H1 (cell line): ENCODE data around the gene RING1. TPM values are rescaled to one million over a fixed set of nuclear protein-coding genes. Genes with fewer than 3 reads are reported as not detected.

Experiments
- ASH2L ChIP-seq: fragments of 200-600, 300-600 bp; sonication (generic); IDR thresholded peaks from one replicate; pipeline ENCODE4 v1.7.1; 2017; ENCODE audit warnings: low read length
- BCL11A ChIP-seq, 2 experiments: IDR thresholded peaks; one replicate each; pipeline ENCODE4 v1.6.1; 2011; ENCODE audit warnings: low read depth in 2 of 2, low read length in 2 of 2, mild to moderate bottlenecking in 2 of 2
- CBX5 ChIP-seq: fragments of 300-800, 300-1000 bp; sonication (generic); IDR thresholded peaks from 2 replicates; pipeline ENCODE4 v1.7.1; 2016; ENCODE audit warnings: antibody characterized with exemption, low read length, low read depth
- CHD1 ChIP-seq: IDR thresholded peaks from 2 replicates; pipeline ENCODE4 v1.6.1; 2012; ENCODE audit warnings: low read depth, low read length, improper control_type of control experiment
- EGR1 ChIP-seq: IDR thresholded peaks from 2 replicates; pipeline ENCODE4 v1.6.1; 2011; ENCODE audit warnings: low read depth, low read length, borderline replicate concordance
- EZH2 ChIP-seq: fragments of 200-600 bp; sonication (generic); IDR thresholded peaks from 2 replicates; pipeline ENCODE4 v1.7.1; 2012; ENCODE audit warnings: low read depth, mild to moderate bottlenecking, moderate library complexity, low read length, inconsistent platforms; ENCODE audit not compliant: severe bottlenecking
- FOSL1 ChIP-seq: IDR thresholded peaks from 2 replicates; pipeline ENCODE4 v1.6.1; 2011; ENCODE audit warnings: mild to moderate bottlenecking, low read depth, low read length, moderate library complexity; ENCODE audit not compliant: insufficient read depth
- GTF2F1 ChIP-seq: IDR thresholded peaks from 2 replicates; pipeline ENCODE4 v1.6.1; 2012; ENCODE audit warnings: low read depth, low read length, improper control_type of control experiment, borderline replicate concordance
- HDAC2 ChIP-seq, 2 experiments: fragments of 300-600 bp in 1 of 2; sonication (generic) in 1 of 2; IDR thresholded peaks; 2 replicates each; pipeline ENCODE4 v1.6.1; 2011 to 2012; ENCODE audit warnings: low read depth in 2 of 2, low read length in 2 of 2, mild to moderate bottlenecking in 2 of 2, moderate library complexity in 2 of 2, borderline replicate concordance in 1 of 2, inconsistent platforms in 1 of 2
- HDAC6 ChIP-seq: IDR thresholded peaks from one replicate; pipeline ENCODE4 v1.7.1; 2012; ENCODE audit warnings: low read depth, mild to moderate bottlenecking, inconsistent platforms, low read length, moderate library complexity
- JUND ChIP-seq: IDR thresholded peaks from 2 replicates; pipeline ENCODE4 v1.6.1; 2011; ENCODE audit warnings: mild to moderate bottlenecking, improper control_type of control experiment, low read length
- MAFK ChIP-seq: IDR thresholded peaks from 2 replicates; pipeline ENCODE4 v1.6.1; 2012; ENCODE audit warnings: low read depth, mild to moderate bottlenecking, improper control_type of control experiment, low read length
- NRF1 ChIP-seq: IDR thresholded peaks from 2 replicates; pipeline ENCODE4 v1.6.1; 2011; ENCODE audit warnings: mild to moderate bottlenecking, low read depth, low read length, improper control_type of control experiment
- PHF8 ChIP-seq: fragments of 200-600 bp; sonication (generic); conservative IDR thresholded peaks from 2 replicates; pipeline ENCODE4 v1.7.1; 2012; ENCODE audit warnings: low read depth, mild to moderate bottlenecking, inconsistent platforms, low read length, moderate library complexity
- POU5F1 ChIP-seq: IDR thresholded peaks from 2 replicates; pipeline ENCODE4 v1.6.1; 2011; ENCODE audit warnings: low read depth, mild to moderate bottlenecking, low read length, moderate library complexity
- SAP30 ChIP-seq: fragments of 300-600 bp; sonication (generic); IDR thresholded peaks from 2 replicates; pipeline ENCODE4 v1.7.1; 2012; ENCODE audit warnings: low read length, moderate library complexity, mild to moderate bottlenecking, inconsistent platforms; ENCODE audit not compliant: insufficient read depth, insufficient replicate concordance
- SIN3A ChIP-seq, 2 experiments: IDR thresholded peaks in 1 of 2; conservative IDR thresholded peaks in 1 of 2; 2 replicates each; pipeline ENCODE4 v1.6.1; 2011 to 2012; ENCODE audit warnings: low read length in 2 of 2, improper control_type of control experiment in 1 of 2, low read depth in 1 of 2, mild to moderate bottlenecking in 1 of 2
- SP2 ChIP-seq: IDR thresholded peaks from 2 replicates; pipeline ENCODE4 v1.6.1; 2012; ENCODE audit warnings: mild to moderate bottlenecking, low read length, inconsistent platforms
- SP4 ChIP-seq: IDR thresholded peaks from 2 replicates; pipeline ENCODE4 v1.6.1; 2012; ENCODE audit warnings: low read length, inconsistent platforms
- TAF7 ChIP-seq: optimal IDR thresholded peaks from 2 replicates; pipeline ENCODE3; 2011; ENCODE audit warnings: low read depth, mild to moderate bottlenecking, inconsistent platforms, low read length, moderate library complexity, borderline replicate concordance
- TEAD4 ChIP-seq: IDR thresholded peaks from 2 replicates; pipeline ENCODE4 v1.6.1; 2012; ENCODE audit warnings: low read depth, low read length, inconsistent platforms, mixed read lengths
- ZNF274 ChIP-seq: IDR thresholded peaks from 2 replicates; pipeline ENCODE4 v1.7.0; 2012; ENCODE audit warnings: low read length, borderline replicate concordance; ENCODE audit errors: extremely low read depth
- polyA plus RNA-seq, 7 experiments: library from polyadenylated mRNA; depleted of rRNA in 3 of 7; stranded (reverse) in 5 of 7; unstranded in 2 of 7; fragments of >200 nt in 5 of 7; fragments of 200-250 nt in 2 of 7; gene quantifications; 1 replicate in 5 of 7; 2 replicates in 1 of 7; 4 replicates in 1 of 7; pipeline versions ENCODE4 v1.2.1 to v1.2.3, GENCODE V29; 2011 to 2013; ENCODE audit warnings: missing spikeins in 2 of 7, mixed read lengths in 2 of 7
- total RNA-seq: library from RNA; stranded (reverse); fragmentation: NEBNext Ultra II Directional; extraction: Animal tissue kit (Norgen Biotek cat#: 25700); gene quantifications from 2 replicates; pipeline ENCODE4 v1.2.1, GENCODE V29; 2021
- TF ChIP-seq, protein P1 (sequence below): IDR thresholded peaks from 2 replicates; pipeline ENCODE4 v1.6.1; 2012; ENCODE audit warnings: inconsistent platforms

Gene RING1
- total and polyA plus RNA-seq, 2 of the 8 experiments (the other 6 are each of a cell fraction or from before 2014, with no cell fraction given), result 16.4 to 26.0 TPM

DNA sequence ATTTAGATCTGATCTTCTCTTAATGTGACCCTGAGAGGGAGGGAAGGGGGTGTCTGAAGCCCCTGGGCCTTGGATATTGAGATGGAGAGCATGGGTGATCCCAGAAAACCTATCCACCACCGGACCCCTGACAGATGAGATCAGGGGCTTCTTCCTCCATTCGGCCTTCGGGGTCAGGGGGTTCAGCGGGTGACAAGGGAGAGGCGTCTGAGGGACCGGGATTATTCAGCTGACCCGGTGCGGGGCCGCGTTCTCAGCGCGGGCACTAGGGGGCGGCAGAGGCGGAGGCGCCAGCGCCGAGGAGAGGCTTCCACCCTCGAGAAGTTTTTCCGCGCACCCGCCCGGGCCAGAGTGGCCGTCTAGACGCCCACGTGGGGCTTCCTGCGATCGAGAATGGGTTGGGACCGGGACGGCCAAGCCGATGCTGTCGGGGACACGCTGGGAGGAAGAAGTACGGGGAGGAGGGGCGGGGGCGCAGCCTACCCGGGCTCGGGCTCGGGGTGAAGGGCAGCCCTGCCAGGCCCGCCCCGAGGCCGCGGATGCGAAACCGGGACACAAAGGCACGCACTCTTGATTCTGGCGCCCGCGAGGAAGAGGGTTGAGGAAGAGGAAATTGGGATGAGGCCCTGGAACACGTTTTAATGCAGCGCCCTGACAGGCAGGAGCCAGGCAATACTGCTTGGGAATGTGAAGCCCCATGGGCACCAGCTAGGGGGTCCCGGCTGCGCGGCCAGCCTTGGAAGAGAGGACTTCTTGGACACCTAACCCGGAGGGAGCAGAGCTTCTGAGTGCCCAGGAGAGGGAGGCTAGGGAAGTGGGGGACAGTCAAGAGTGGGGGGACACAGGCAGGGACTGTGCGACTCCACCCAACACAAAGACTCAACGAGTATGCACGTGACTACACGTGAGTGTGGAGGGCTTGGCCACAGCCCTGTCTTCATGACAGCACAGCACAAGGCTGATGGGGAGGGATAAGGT lies 46.7 kb upstream of the RING1 start (continued):
- TF ChIP-seq SP2, result no peak
- TF ChIP-seq ZNF274, result no peak
- TF ChIP-seq SP4, result no peak
- TF ChIP-seq FOSL1, result no peak
- no peak for TF ChIP-seq BCL11A (IDR thresholded peaks at IDR 0.05; ENCODE audit: low read depth in 2 of 2, low read length in 2 of 2)
- peak; percentile 19 for TF ChIP-seq TAF7
- TF ChIP-seq CBX5, result no peak
- TF ChIP-seq NRF1, result no peak
- TF ChIP-seq EGR1, result 0 out of 2 replicates have a peak, but pooled peaks have one; percentile 16
- TF ChIP-seq JUND, result no peak
- TF ChIP-seq EZH2, result peak; percentile 39
- TF ChIP-seq TEAD4, result no peak
- peak; percentile 37 for TF ChIP-seq ASH2L
- no peak for TF ChIP-seq MAFK
- 0 out of 4 replicates have a peak, but pooled peaks have one; percentile 29 to 42 for TF ChIP-seq SIN3A (conservative IDR thresholded peaks at IDR 0.05 in 1 of 2, IDR thresholded peaks at IDR 0.05 in 1 of 2; ENCODE audit: low read depth in 1 of 2, low read length in 2 of 2)
- TF ChIP-seq CHD1, result no peak
- peak; percentile 54 for TF ChIP-seq PHF8
- no peak for TF ChIP-seq HDAC2 (IDR thresholded peaks at IDR 0.05; ENCODE audit: borderline replicate concordance in 1 of 2, low read depth in 2 of 2, low read length in 2 of 2)
- TF ChIP-seq SAP30, result no peak
- TF ChIP-seq, protein P1, sequence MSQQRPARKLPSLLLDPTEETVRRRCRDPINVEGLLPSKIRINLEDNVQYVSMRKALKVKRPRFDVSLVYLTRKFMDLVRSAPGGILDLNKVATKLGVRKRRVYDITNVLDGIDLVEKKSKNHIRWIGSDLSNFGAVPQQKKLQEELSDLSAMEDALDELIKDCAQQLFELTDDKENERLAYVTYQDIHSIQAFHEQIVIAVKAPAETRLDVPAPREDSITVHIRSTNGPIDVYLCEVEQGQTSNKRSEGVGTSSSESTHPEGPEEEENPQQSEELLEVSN, result no peak
- TF ChIP-seq POU5F1, result no peak
- no peak for TF ChIP-seq HDAC6
- TF ChIP-seq GTF2F1, result no peak
